NCI-H187 (cell line): ENCODE measurements around the gene DLGAP4.

ENCODE experiments used
- DNase-seq, 2 experiments: peaks; one replicate each; lab custom pipeline; 2025; lab: John Stamatoyannopoulos, UW

The DLGAP4 gene

DNA sequence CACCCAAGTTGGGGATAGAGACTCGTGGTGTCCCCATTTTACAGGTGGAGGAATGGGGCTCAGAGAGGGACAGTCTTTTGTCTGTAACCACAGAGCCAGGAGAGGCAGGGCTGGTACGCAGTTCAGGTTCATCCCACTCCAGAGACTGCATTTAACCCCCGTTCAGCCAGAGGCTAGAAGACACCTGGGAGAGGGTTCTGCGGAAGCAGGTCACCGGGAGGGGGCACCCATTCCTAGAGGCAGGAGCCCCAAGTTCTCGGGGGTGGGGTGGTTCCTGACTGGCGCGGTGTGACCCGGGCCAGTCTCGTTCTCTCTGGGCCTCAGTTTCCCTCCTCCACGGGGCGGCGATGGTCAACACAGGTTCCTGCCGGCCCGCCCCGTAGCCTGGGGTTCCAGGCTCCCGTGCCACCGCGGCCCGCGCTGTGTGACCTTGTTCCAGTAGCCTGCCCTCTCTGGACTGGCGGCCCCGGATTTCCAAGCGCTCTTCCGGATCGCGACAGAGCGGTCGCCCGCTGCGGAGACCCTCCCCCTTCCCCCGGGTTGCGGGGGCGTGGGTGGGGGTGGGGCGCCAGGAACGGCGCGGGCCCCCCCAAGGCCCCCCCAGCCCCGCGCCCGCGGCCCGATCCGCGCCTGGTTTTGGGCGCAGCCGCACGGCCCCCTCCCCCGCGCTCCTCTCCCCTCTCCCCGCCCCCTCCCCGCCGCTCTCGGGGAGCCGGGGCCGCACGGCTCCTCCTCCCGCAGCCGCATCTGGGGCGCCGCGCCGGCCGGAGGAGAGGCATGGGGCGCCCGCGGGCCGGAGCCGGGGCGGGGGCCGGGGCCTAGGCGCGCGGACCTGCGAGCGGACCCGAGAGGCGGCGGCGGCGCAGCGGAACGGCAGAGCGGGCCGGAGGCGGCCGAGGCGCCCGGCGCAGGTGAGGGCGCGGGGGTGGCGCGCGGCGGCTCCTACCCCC, at the start of gene DLGAP4:
TSS of gene DLGAP4 (plus strand) at position 738 of the 950 bp plus-strand sequence. CDS start 125,379 bp downstream, outside the sequence.
- no peak for DNase-seq

DNA sequence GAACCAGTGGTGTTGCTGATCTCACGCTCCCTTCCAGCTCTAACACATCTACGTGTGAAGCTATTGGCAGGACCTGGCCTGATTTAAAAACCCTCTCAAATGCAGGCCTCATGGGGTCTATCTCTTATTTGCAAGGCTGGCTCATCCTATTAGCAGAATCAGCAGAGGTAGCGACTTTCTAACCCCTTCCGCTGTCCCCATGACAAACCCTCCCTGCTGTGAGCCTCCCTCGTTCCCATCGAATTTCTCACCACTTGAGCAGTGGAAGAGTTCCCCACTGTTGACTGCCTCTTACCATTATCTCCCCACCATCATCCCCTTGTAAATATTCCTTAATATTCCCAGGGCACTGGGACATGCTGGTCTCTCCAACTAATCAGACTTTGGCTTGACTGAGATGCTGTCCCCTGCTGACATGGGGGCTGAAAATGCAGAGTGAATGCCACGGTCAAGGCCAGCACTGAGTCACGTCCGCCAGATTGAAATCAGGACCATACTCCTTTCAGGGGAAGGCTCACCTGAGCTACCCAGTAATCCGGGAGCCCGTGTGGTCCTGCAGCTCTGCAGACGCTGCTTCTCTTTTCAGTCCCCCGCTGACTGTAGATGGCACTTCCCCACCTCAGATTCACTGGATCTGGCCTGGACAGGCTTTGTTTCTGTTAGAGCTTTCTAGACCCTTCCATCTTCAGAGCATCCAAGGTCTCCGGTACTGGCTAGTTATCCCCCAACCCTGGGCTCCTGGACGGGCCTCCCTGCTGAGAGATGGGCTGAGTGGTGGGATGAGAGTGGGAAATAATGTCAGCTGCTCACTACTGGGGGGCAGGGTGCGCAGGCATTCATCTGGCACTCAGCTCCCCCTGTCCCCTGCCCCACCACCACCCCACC, 46.7 kb upstream of the DLGAP4 start:
- no peak for DNase-seq

GRCh38 chr20:36260316-36260715, 45.8 kb upstream of the DLGAP4 start:
- DNase-seq: no peak

- DNase-seq: no peak
Measured at GRCh38 chr20:36261389-36262105, 44.6 kb upstream of the DLGAP4 start.

- no peak for DNase-seq
Measured at GRCh38 chr20:36262440-36262839, 43.7 kb upstream of the DLGAP4 start.

- no peak for DNase-seq
Measured at GRCh38 chr20:36264426-36265246, 41.5 kb upstream of the DLGAP4 start.

DNA sequence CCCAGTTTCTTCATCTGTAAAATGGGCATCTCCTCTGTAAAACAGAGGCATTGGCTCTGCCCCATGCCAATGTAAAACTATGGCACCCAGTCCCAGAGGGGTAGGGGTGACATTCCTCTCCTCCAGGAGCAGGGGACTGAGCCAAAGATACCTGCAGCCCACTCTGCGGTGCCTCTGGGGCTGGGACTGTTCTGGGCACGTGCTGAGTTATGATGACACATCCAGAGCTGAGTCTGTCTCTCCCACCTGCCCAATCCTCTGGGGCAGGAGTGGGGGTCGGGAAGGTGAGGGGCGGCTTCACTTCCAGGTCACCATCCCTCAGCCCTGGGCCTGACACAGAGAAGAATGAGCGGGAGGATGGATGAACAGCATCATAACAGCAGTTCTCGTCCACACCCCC, 40.0 kb upstream of the DLGAP4 start:
- DNase-seq: no peak

DNA sequence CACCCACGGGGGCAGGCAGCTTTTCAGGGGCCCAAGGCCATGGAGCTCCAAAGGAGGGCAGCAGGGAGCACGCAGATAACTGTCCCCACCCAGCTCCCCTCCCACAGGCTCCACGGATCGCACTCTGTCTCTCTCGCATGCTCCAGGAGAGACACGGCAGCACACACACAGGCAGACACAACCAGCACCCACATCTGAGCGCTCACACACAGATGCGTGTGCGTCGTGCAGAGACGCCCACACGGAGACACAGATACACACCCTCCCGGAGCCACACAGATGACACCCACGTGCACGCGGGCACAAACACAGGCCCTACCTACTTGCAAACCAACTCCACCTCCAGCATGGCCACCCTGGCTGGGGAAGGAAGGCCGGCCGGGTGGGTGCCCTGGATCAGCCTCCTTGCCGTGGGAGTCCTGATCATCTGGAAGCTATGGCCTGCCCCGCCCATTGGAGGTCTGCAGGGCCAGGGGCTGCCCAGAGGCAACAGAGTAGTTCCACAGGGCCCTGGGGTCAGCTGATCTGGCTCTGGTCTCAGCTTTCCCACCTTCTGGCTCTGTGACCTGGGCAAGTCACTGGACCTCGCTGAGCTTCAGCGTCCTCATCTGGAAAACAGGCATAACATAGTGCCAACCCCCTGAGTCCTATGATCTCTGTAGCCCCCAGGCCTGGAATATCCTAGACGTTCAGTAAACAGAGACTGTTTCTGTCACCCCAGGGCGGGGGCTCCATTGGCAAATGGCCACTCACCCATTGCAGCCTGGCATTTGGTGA, 38.3 kb upstream of the DLGAP4 start:
- no peak for DNase-seq

GRCh38 chr20:36268440-36269342, 37.4 kb upstream of the DLGAP4 start:
- no peak for DNase-seq

- no peak for DNase-seq
Measured at GRCh38 chr20:36269507-36269906, 36.6 kb upstream of the DLGAP4 start.

GRCh38 chr20:36270744-36271638, 35.1 kb upstream of the DLGAP4 start:
- DNase-seq: no peak

- no peak for DNase-seq
Measured at GRCh38 chr20:36271639-36272546, 34.2 kb upstream of the DLGAP4 start.

- DNase-seq: no peak
Measured at GRCh38 chr20:36272547-36273220, 33.5 kb upstream of the DLGAP4 start.

DNA sequence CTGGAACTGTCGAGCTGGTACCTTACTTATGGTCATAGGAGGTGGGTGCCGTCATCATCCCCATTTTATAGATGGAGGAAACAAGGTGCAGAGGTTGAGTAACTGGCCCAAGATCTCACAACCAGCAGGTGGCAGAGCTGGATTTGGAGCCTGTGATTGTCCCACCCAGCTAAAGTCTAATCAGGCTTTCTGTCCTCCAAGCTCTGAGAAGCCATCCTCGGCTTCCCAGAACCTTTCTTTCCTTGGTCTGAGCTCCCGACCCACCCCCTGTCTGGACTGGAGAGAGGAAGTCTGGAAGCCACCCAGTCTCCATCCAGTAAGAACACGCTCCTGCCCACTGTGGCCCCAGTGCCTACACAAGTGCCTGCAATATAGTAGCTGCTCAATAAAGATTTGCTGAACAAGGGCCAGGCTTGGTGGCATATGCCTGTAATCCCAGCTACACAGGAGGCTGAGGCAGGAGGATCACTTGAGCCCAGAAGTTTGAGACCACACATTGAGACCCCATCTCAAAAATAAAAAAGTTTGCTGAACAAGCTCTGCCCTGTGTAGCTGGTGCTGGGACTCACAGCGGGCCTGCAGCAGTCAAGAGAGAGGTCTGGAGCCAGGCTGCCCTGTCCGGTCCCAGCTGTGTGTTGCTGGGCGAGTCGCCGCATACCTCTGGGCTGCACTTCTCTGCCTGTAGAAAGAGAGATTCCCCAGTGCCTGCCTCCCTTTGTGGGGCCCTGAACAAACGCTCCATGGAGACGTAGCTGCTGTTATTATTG, 32.5 kb upstream of the DLGAP4 start:
- DNase-seq: no peak

GRCh38 chr20:36274181-36274841, 31.8 kb upstream of the DLGAP4 start:
- no peak for DNase-seq
